ENCODE measurements around the gene LHFPL4.

- TF ChIP-seq EZH2 (IDR thresholded peaks at IDR 0.05; ENCODE audit: insufficient read depth, poor library complexity, severe bottlenecking): no peak
- TF ChIP-seq EZH2phosphoT487 (IDR thresholded peaks at IDR 0.05; ENCODE audit: insufficient read depth, low read depth): no peak
Measured at GRCh38 chr3:9476935-9477334, 76.7 kb downstream of the LHFPL4 start.
